ENCODE results near the gene RPRD1B.

DNA sequence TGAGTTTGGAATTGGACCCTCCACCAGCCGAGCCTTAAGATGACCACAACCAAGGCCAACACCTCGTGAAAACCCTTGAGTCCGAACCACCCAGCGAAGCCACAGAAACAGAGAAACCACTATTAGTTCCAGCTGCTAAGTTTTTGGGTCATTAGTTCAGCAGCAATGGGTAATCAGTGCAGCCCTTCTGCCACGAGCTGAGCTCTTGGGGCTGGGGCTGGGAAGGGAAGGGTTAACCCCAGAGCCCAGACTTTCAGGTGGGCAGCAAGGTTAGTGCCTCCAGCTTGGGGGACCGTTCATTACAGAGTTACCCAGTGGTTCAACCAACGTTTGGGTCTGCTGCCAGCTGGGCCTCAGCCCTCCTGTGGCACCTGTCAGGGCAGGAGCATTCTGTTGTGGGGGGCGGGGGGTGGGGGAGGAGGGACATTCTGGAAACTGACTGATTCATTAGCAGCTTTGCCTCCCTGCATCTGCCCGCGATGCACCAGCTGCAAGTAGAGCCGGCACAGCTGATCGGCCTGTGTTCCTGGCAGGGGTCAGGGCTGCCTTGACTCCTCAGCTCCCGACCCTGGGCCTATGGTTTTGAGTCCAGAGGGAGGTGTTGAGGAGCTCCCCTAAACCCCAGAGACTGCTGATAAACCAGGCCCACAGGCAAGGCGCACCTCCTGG, 78.8 kb downstream of the RPRD1B start:
- no peak for TF ChIP-seq CTCF (IDR thresholded peaks at IDR 0.05; ENCODE audit: low read length)
- no peak for TF ChIP-seq EZH2 (IDR thresholded peaks at IDR 0.05; ENCODE audit: borderline replicate concordance, low read length)

Data from OCI-LY1 (cell line).